GM18870 (cell line): ENCODE data around the gene ITGA2.

ENCODE experiments used
- ATAC-seq: cut with Tn5 transposase; IDR thresholded peaks from one replicate; pipeline ENCODE4 v1.9.1; 2021; ENCODE audit warnings: moderate library complexity; ENCODE audit not compliant: unreplicated experiment

The ITGA2 gene

DNA sequence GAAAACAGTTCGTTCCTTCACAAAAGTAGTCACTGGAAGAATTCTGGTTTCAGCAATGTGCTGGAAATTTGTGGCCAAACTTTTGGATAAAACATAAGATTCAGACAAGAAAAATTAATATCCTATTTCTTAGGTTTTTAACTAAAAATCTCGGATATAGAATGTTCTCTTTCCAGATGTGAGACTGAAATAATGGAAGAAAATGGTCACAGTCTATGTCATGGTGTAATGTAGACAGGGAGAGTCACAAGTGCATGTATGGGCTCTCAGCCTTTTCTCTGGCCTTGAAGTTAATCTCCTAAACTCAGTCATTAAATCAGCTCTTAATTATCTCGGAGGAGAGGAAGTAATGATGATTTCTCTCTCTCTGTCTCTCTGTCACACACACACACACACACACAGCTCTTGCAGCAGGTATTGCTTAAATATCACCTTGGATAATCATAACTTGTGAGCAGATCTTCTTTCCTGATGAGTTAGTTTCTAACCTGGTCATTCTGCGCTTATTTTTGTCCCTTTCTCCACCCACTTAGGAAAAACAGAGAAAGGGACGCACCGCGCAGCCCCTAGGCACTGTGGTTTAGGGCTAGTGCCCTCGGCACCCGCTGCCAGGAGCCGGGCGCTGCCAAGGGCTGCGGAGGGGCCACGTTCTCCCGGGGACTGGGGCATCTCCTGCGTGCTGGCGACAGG, 672 bp upstream of the ITGA2 start:
- no peak for ATAC-seq

DNA sequence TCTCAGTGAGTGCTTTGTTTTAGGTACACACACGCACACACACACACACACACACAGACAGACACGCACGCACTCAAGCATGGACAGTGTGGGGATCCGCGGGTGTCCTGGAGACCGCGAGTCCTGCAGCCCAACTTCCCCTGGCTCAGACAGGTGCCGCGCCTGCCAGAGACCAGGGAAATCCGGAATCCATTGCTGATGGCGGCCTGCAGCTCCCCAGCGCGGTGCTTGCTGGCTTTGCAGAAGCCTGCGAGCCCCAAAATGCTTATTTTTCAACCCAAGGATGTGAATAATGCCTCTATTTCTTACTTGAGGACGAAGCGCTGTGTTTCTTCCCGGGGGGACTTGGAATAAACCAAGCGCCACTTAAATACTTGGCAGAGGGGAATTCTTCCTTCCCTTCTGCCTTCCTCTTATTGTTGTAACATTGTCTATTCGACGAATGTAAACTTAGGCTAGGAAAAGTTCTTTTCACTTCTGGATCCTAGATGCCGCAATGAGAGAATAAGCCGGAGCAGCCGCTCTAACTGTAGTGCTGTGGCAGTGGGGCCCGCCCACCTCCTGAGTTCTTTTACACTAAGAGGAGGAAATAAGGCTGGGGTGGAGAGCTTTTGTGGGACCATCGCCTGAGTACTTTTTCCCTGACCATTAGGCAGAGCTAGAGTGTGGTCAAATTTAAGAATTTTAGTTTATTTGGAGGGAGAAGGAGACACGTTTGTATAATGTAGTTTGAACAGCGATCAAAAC, 802 bp downstream of the ITGA2 start:
- no peak for ATAC-seq

- no peak for ATAC-seq
These were observed 1.4 kb downstream of the ITGA2 start for GRCh38 chr5:52990528-52990925.

GRCh38 chr5:52993367-52993766, 4.2 kb downstream of the ITGA2 start:
- no peak for ATAC-seq

GRCh38 chr5:52994266-52994665, 5.1 kb downstream of the ITGA2 start:
- no peak for ATAC-seq

DNA sequence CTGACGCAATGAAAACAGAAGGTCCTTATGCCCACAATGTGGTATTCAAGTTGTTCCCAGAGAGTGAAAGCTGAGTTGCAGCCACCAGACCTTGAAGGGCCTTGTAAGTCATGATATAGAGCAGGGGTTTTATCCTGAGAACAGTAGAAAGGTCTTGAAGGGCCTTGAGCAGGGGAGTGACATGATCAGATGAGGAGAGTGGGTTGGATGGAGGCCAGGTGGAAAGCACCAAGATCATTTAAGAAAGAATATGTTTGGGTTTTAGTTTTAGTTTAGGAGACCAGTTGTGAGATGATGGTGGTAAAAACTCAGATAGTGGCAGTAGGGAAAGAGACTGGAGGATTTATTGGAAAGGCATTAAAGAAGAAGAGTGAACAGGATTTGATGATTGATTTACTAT, 5.9 kb downstream of the ITGA2 start:
- no peak for ATAC-seq

GRCh38 chr5:52995914-52996313, 6.8 kb downstream of the ITGA2 start:
- no peak for ATAC-seq

DNA sequence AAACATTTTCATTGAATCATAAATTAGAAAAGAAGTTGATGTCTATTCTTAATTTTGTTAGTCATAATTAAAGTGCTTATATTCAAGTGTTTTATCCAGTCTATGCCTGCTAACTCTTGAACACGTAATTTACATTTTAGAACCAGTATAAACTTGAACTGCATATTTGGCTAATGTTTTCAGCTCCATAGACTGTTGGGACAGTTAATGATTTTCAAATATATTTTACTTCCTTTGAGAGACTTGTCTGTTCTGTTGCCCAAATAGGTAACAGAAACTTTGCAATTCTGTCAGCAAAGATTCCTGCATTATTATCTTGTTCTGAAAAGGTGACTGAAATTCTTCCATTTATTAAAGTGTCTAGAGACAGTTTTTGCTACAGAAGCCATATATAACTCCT, 7.8 kb downstream of the ITGA2 start:
- ATAC-seq: no peak

DNA sequence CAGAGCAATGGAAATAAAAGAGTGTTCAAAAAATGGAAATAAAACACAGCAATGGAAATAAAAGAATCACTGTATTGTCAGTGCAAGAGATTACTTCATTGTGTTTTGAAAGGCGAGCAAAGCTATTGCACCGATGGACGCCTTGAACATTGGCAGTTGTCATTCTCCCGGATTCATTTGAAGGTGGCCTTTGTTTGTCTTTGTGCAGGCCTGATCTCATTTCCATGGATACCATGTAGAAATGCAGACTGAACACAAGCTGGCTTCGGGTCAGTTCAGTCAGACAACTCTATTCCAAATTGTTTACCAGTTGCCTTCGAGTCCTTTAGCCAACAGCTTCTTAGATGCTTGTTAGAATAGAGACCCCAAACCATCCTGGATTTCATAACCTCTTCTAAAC, 8.3 kb downstream of the ITGA2 start:
- no peak for ATAC-seq

DNA sequence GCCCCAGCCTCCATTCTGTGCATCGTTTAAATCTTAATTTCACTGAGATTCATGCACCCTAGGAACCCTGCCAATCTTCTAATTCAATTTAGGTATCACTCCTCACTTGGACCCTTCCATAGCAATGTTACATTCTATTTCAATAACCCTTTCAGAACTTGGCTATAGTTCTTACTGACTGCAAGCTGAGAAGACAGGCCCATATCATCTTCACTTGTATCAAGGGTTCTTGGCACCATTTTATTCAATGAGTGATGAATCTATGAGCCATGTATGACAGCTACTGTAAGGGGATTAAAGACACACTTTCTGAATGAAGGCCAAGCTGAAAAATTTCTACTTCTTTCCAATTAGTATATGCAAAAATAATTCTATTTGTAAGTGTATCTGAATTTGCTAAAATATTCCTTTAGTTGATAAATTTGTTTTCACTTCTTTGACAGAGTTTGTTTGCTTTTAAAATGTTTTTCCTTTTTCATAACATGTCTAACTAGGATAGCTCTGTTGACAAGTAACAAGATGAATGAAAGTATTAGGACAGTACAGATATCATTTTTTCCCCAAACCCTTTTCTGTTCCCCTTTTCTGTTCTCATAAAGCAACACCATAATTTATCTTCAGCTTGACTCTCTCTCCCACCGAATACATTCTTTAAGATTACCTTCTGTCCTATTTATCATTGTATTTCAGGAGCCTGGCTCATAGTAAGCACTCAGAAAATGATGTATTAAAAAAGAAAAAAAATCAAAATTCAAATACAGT, 9.6 kb downstream of the ITGA2 start:
- peak; percentile 65 for ATAC-seq

DNA sequence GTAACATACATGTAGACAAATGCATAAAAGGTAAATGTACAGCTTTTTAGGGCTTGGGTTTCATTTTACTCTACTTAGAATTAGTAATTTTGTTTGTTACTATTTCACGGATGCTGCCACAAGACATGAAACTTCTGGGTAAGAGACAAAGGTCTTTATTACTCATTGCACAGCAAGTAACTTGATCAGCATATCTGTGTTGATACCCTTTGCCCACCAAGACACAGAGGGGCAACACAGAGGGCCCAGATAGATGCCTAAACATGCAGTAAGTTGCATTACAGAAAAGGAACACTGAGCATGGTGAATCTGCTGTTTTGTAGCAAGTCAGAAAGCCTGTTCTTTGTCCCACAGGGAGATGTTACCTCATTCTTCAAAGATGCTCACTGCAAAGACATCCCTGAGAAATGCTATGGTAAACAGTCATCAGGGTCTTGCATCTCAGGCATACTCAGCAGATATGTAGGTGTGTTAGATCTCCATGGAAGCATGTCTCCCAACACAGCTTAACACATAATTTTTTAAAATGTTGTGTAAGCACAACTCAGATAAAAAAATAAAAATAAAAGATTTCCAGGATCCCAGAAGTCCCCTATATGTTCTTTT, 10.3 kb downstream of the ITGA2 start:
- no peak for ATAC-seq

- no peak for ATAC-seq
These were observed 12.4 kb downstream of the ITGA2 start for GRCh38 chr5:53001541-53001940.

- no peak for ATAC-seq
These were observed 13.3 kb downstream of the ITGA2 start for GRCh38 chr5:53002491-53002890.

GRCh38 chr5:53003144-53003543, 14.0 kb downstream of the ITGA2 start:
- no peak for ATAC-seq

DNA sequence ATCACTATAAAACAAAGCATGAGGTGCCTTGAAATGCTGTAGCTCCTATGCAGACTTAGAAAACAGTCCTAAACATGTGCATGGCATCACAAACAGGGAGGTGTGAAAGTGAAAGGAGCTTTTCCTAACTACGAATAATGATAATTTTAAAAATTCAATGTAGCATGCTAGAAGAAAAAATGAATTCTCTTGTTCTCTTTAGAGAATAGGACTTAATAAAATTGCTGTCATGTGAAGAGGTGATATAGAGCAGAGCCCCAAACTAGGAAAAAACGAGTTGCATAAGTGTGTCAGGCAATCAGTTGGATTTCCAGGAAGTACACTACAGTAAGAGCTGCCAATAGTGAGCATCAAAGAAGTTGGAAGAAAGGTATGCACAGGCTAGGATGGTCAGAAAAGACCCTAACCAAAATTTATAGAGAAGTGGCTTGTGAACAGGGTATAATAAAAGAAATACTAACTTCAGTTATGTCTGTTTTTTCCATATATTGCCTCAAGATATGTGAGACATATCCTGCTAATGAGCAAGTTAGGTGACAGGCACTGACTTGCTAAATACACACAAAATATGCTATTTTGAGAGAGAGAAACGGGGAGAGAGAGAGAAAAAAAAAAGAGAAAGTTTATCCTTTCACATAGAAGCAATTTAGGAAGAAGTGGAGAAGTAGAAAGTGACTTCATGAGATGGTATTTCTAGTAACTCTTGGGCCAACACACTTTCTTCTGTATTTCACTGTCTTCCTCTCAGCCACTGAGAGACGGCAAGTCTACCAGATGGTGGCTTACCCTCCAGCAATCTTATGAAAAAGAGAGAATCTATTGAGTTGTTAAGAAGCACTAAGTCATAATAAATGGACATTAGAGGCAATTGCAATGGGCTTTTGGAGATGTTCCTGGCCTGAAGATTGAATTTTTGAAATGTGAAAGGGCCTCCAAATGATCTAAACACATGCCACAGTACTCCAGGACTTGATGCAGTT, 18.0 kb downstream of the ITGA2 start:
- no peak for ATAC-seq

GRCh38 chr5:53008751-53009150, 19.6 kb downstream of the ITGA2 start:
- peak; percentile 98 for ATAC-seq

DNA sequence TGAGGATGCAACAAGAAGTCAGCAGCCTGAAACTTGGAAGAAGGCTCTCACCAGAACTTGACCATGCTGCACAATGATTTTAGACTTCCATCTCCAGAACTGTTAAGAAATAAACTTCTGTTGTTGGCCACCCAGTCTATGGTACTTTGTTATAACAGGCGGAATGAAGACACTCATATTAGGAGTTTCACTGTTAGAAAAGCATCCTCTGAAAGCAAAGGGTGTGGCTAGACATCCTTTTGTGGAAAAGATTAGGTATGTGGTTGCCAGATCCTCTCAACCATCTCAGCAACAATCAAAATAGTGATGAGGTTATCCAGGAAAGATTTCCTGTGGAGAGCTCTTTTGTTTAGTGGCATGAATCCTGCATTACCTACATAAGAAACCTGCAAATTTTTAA, 20.7 kb downstream of the ITGA2 start:
- ATAC-seq: no peak

DNA sequence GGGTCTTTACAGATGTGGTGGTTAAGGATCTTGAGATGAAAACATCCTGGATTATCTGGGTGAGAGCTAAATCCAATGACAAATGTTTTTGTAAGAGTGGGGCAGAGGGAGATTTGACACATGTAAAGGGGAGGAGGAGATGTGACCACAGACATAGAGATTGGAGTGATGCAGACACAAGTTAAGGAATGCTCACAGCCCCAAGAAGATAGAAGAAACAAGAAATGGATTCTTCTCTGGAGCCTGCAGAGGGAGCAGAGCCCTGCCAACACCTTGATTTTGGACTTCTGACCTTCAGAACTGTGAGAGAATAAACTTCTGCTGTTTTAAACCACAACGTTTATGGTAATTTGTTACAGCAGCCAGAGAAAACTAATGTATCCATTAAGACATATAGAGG, 21.7 kb downstream of the ITGA2 start:
- ATAC-seq: no peak

GRCh38 chr5:53011233-53011632, 22.1 kb downstream of the ITGA2 start:
- no peak for ATAC-seq

DNA sequence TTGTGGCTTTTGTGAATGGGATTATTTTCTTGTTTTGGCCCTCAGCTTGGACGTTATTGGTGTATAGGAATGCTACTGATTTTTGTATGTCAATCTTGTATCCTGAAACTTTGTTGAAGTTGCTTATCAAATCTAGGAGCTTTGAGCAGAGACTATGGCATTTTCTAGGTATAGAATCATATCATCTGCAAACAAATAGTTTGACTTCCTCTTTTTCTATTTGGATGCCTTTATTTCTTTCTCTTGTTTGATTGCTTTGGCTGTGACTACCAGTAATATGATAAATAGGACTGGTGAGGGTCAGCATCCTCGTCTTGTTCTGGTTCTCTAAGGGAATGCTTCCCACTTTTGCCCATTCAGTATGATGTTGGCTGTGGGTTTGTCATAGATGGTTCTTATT, 24.7 kb downstream of the ITGA2 start:
- ATAC-seq: no peak
